ENCODE measurements around the gene NPBWR2.

NPBWR2 gene

GRCh38 chr20:64071341-64072332, 35.7 kb downstream of the NPBWR2 start:
- DNase-seq: no peak

- DNase-seq: no peak
These were observed 36.9 kb downstream of the NPBWR2 start for GRCh38 chr20:64070244-64070993.

GRCh38 chr20:64069614-64070243, 37.6 kb downstream of the NPBWR2 start:
- no peak for DNase-seq

GRCh38 chr20:64069209-64069613, 38.2 kb downstream of the NPBWR2 start:
- no peak for DNase-seq

GRCh38 chr20:64068386-64069208, 38.8 kb downstream of the NPBWR2 start:
- no peak for DNase-seq

- DNase-seq: no peak
These were observed 39.5 kb downstream of the NPBWR2 start for GRCh38 chr20:64067733-64068307.

GRCh38 chr20:64067005-64067632, 40.2 kb downstream of the NPBWR2 start:
- no peak for DNase-seq

- DNase-seq: no peak
These were observed 41.4 kb downstream of the NPBWR2 start for GRCh38 chr20:64065974-64066343.

- DNase-seq: no peak
These were observed 42.0 kb downstream of the NPBWR2 start for GRCh38 chr20:64065062-64065973.

- DNase-seq: no peak
These were observed 43.1 kb downstream of the NPBWR2 start for GRCh38 chr20:64064145-64064698.

- no peak for DNase-seq
These were observed 43.8 kb downstream of the NPBWR2 start for GRCh38 chr20:64063389-64064144.

GRCh38 chr20:64062596-64063388, 44.6 kb downstream of the NPBWR2 start, which contains the start of gene TCEA2:
TCEA2 (plus strand) TSS chr20:64063198; CDS start chr20:64063313, 115 bp downstream.
- DNase-seq: peak; percentile 91

- no peak for DNase-seq
These were observed 45.1 kb downstream of the NPBWR2 start for GRCh38 chr20:64062276-64062595.

- DNase-seq: no peak
These were observed 48.8 kb downstream of the NPBWR2 start for GRCh38 chr20:64058536-64058935.

GRCh38 chr20:64057628-64058498, 49.5 kb downstream of the NPBWR2 start:
- DNase-seq: peak; percentile 43

- no peak for DNase-seq
These were observed 50.3 kb downstream of the NPBWR2 start for GRCh38 chr20:64056889-64057627.

GRCh38 chr20:64056639-64056888, 50.8 kb downstream of the NPBWR2 start:
- no peak for DNase-seq

All from DMS79 (cell line).